Left renal cortex interstitium (tissue), 4 donors: ENCODE results near the gene DUSP5. TPM values are rescaled to one million over a fixed set of nuclear protein-coding genes. Genes with fewer than 3 reads are reported as not detected.
"Not testable (repeated sequence)": the region's sequence is repeated elsewhere in the genome, so short reads cannot be mapped to it uniquely, and the experiment has no call there.

ENCODE experiments used
- DNase-seq, 4 donors: peaks; one replicate each; pipeline ENCODE4 v3.0.0-alpha.2; 2013; ENCODE audit warnings: low read depth in 4 of 4, low spot score in 2 of 4, missing footprints in 1 of 4
- polyA plus RNA-seq, 4 donors: library from polyadenylated mRNA; unstranded; fragments of 120-200 nt; gene quantifications; one replicate each; pipeline ENCODE4 v1.2.1, GENCODE V29; 2013; ENCODE audit not compliant: insufficient read length in 4 of 4

DUSP5 gene, protein sequence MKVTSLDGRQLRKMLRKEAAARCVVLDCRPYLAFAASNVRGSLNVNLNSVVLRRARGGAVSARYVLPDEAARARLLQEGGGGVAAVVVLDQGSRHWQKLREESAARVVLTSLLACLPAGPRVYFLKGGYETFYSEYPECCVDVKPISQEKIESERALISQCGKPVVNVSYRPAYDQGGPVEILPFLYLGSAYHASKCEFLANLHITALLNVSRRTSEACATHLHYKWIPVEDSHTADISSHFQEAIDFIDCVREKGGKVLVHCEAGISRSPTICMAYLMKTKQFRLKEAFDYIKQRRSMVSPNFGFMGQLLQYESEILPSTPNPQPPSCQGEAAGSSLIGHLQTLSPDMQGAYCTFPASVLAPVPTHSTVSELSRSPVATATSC
- polyA plus RNA-seq: 10 to 100 TPM in 2 of 4 donors, 1 to 10 TPM in 2; 9.3 to 13.3 (median 10.6) TPM

DNA sequence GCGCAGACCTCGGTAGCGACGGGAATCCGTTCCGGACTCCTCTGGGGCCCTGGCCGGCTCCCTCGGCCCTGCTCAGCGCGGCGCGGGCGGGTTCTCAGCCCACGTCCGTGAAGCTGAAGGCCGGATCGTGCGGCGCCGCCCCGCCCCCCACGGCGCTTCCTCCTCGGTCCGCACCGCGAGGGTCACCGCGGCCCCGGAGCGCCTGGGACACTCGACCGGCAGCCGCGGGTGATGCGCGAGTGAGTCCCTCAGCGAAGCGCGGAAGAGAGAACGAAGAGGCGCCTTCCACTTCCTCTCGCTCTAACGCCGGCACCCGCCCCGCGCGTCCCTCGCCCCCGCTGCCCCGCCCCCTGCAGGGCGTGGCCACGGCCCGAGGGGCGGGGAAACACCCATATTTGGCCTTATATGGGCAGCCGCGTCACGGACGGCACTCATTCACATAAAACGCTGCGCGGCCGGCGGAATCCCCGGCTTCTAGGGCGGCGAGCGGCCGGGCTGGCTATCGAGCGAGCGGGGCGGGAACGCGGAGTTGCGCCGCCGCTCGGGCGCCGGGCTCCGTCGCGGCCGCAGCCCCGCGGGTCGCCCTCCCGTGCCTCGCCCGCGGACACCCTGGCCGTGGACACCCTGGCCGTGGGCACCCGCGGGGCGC lies at the start of gene DUSP5:
TSS of gene DUSP5 (plus strand) at position 470 of the 649 bp plus-strand sequence. CDS start 215 bp downstream, outside the sequence.
- peak; percentile 80 to 94 (median 91) for DNase-seq

DNA sequence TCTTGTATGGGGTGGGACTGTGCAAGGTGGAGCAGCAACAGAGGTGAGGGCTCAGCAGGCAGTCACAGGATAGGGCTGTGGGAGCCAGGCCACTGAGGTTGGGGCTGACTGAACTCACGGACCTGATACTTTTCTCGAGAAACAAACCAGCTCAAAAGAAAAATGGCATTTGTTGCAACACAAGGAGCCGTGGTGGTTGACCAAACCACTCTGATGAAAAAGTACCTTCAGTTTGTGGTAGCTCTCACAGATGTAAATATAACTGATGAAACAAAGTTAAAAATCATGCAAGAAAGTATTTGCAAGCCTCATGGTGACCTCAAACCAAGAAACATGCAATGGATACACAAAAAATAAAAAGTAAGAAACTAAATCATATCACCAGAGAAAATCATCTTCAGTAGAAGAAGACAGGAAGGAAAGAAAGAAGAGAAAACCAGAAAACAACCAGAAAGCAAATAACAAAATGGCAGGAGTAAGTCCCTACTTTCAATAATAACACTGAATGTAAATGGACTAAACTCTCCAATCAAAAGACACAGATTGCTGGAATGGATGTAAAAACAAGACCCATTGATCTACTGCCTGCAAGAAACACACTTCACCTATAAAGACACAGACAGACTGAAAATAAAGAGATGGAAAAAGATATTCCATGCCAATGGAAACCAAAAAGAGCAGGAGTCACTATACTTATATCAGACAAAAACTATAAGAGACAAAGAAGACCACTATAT lies 48.9 kb upstream of the DUSP5 start:
- DNase-seq: no peak

DNA sequence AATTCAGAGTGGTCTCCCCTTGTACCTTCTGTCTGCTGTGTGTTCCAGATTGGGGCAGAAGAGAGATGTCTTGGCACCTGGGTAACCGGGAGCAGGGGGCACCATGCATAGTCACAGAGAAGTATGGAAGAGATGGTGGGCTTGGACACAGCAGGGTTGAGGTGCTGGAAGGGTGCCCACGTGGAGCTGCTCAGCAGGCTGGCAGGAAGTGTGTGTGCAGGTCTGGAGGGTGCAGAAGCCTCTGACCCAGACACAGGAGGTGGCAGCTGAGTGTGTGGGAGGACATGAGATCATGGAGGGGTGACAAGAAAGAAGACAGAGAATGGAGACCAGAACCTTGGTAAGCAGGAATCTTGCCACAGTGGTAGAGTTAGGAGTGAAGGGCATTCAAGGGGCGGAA lies 42.3 kb upstream of the DUSP5 start:
- DNase-seq: no peak

DNA sequence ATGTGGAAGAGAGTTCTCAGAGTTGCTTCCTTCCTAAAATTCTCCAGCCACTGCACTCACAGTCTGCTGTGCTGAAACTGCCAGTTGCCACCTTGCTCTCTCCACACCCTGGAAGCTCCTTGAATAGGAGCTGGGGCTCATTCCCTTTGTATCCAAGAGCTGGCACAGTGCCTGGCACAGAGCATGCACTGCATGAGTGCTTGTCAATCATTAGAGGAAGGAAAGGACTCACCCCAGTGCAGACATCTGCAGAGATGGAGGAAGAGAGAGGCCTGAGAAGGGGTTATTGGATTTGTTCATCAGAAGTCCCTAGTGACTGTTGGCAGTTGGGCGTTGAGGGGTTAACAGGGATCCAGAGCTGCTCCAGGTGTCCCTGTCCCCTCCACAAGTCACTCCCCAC lies 41.7 kb upstream of the DUSP5 start:
- DNase-seq: no peak

DNA sequence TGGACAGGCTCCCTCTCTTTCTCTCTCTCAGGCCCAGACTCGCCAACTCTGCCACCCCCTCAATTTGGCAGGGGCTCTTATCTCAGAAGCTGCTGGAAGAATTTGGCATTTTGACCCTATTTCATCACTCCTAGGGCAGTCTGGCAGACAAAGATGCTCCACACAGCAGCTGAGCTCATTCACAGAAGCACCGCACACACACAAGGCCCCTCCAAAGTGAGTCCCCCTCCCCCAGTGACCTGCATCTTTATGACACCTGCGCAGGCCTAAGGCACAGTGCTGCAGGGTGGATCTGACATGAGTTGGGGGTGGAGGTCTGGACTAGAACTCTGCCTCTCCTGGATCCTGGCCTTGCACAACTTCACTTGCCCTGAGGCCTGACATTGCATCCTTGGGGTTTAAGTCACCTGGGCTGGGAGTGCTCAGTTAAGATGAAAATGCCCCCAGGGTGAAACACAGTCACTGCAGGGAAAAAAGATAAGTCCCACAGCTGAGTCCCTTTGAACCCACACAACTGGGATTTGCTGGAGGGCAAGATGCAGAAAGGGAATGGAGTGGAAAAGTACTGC lies 41.1 kb upstream of the DUSP5 start:
- DNase-seq: no peak

DNA sequence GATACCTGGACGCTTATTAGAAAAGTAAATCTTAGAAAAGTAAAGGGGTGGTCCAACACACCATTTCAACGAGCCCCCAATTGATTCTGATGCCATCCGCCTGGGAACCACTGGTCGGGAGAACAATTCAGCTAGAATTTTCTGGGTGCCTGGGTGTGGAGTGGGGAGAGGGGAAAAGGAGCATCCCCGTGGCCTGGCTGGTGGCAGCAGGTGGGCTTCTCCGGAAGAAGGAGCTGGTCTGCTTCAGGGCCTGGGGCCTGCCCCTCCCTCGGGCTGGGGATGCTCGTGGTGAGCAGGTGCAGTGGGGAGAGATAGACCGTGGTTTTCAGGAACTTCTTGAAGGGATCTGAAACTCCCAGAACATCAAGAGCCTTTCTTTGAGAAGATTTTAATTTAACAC lies 39.9 kb upstream of the DUSP5 start:
- DNase-seq: no peak

DNA sequence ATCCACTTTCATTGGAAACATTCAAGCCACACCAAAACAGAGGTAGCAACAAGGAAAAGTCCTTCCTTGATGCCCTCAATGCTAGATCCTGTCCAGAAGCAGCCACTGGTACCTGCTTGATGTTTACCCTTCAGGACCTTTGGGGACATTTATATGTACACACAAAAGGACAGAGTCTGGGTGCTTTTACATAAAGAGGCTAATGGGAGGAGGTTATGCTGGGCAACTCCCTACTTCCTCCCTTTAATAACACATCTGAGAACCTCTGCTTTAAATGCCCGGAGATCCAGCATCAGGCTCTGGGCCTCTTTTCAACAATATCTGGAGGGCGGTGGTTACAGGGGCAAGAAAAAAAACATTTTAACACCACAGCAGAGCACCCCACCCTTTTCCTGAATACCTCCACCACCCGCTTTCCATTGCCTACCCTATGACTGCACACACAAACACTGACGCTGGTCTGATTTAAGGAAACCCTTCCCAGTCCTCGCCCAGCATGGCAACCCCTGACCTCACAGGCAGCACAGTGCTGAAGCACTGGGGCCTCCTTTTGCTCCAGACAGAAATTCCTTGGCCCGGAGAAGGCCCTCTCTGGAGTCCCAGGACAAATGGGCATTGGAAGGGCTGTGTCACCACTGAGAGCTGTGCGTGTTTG lies 39.3 kb upstream of the DUSP5 start:
- no peak for DNase-seq

DNA sequence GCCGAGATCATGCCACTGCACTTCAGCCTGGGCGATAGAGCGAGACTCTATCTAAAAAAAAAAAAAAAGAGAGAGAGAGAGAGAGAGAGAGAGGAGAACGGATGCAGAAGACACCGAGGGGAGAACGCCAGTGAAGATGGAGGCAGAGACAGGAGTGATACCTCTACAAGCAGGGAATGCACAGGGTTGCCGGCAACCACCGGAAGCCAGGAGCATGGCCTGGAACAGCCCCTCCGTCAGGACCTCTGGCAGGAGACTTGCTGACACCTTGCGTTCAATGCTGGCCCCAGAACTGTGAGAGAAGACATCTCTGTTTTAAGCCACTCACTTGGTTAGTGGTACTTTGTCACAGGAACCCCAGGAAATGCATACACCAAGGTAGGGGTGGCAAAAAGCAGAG lies 38.1 kb upstream of the DUSP5 start:
- DNase-seq: no peak

DNA sequence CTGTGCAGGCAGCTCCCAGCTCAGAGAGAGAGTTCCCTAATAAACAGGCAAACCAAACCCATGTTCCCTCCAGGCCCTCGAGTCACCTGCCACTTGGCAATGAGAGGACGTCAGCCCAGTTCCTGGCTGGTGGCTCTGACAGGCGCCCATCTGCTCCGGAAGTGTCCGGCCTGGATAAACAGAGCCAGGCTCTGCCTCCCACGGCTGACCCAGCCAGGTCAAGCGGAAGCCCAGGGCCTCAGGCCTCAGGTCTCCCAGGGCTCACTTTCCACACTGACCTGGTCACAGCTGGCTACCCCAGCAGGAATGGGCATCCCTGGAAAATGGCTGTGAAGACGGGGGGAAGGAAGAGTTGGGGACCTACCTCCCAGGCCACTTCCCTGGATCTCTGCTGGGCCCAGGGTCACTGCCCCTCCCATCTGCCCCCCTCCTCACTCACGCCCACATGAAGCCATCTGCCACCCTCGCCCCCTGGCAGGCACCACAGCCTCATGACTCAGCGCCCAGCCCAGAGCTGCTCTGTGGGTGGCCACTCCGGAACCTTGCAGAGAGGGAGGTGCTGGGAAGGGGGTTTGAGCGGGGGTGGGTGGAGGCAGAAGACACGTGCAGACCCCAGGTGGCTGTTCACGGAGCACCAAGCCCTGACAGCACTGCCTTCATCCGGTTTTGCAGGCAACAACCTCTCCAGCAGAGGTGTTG lies 37.4 kb upstream of the DUSP5 start:
- DNase-seq: no peak

DNA sequence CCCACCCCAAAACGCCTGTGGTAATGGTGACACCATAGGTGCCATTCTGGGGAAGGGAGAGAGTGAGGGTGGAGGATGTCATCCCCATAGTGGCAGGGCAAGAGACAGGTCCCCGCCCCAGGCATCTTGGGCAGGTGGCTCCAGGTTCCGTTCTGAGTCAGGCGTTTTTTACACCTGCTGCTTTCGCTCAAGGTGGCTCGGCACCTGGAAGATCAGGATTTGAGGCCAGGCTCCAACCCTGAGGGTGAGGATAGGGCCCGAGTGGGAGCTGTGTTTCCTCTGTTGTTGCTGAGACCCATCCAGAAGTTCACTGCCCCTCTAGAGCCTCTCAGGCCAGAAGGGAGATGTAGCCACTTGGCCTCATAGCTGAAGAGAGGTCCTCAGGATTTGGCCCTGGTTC lies 36.6 kb upstream of the DUSP5 start:
- DNase-seq: no peak

DNA sequence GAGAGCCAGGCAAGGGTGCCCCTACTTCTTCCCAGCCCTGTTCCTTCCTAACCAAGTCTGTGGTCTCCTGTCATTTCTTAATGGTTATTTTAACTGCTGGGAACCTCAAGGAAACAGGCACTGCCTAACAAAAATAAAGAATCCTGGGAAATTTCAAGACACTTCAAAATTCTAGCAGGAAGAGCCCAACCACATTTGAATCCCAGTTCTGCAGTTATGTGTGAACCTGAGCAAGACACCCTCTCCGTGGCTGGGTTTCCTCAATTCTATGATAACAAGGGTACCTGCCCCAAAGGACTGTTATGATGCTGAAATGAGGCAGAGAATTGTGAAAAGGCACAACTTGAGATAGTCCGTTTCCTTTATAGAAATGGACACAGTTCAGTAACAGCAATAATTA lies 36.2 kb upstream of the DUSP5 start:
- DNase-seq: no peak

DNA sequence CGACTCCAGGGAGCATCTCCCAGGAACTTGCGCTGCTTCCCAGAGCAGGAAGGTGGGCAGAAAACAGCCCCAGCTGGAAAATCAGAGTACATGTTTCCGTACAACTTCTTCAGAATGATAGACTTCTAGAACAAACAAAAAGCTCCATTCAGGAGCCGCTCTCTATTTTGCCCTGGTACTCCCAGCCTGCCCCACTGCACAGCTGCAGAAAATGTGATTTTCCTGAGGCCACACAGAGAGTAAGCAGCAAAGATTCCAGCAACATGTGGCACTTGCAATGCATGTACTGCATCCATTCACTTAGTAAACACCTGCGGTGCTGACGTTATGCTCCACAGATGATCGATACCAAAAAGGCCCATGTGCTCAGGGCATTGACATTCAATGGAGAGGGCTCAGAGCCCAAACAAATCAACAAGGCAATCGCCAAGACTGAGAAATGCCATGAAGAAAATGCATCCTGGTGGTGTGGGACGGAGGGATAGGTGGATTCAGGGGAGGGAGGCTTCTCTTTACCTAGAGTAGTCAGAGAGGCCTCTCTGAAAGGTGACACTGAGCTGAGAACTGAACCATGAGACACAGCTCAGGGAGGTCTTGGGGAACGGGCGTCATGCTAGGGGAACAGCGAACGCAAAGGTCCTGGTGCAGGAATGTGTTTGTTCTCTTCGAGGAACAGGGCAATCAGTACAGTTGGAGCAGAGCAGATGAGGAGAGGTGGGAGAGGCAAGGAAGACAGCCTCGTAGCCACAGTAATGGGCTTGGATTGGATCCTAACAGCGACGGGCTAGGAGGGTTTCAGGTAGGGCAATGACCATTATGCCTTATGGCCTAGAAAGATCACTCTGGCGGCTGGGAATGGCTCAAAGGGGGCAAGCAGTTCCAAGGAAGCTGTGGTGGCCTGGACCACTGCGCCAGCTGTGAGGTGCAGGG lies 35.3 kb upstream of the DUSP5 start:
- DNase-seq: no peak

DNA sequence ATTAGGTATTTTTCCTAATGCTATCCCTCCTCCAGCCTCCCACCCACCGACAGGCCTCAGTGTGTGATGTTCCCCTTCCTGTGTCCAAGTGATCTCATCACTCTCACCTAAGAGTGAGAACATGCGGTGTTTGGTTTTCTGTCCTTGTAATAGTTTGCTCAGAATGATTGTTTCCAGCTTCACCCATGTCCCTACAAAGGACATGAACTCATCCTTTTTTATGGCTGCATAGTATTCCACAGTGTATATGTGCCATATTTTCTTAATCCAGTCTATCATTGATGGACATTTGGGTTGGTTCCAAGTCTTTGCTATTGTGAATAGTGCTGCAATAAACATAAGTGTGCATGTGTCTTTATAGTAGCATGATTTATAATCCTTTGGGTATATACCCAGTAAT lies 29.4 kb upstream of the DUSP5 start:
- not testable (repeated sequence) for DNase-seq

DNA sequence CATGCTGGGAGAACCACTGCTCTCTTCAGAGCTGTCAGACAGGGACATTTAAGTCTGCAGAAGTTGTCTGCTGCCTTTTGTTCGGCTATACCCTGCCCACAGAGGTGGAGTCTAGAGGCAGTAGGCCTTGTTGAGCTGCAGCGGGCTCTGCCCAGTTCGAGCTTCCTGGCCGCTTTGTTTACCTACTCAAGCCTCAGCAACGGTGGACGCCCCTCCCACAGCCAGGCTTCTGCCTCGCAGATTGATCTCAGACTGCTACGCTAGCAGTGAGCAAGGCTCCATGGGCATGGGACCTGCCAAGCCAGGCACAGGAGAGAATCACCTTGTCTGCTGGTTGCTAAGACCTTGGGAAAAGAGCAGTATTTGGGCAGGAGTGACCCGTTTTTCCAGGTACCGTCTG lies 27.2 kb upstream of the DUSP5 start:
- DNase-seq: not testable (repeated sequence)

DNA sequence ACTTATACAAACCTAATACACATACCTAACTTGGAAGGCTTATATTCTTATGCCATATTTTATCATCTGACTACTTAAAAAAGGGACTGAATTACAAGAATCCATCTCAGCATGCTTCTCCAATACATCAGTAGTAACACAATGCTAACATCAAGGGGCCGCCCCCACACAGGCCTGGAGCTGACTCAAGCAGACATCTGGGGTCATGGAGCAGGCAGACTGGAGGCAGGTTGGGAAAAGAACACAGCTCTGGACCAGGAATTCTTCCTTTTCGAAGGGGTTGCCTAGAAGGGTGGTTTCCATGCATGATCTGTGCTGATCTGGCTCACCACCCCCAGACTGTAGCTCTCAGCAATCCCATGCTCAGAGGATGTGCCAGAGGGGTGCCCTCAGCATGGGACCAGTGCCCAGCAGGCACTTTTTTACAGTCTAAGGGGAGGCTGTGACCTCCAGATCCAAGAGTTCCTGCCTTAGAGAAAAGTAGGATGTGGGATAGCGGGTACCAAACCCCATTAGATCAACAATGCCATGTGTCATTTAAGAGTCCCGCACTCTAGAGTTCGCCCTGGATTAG lies 26.1 kb upstream of the DUSP5 start:
- DNase-seq: no peak

DNA sequence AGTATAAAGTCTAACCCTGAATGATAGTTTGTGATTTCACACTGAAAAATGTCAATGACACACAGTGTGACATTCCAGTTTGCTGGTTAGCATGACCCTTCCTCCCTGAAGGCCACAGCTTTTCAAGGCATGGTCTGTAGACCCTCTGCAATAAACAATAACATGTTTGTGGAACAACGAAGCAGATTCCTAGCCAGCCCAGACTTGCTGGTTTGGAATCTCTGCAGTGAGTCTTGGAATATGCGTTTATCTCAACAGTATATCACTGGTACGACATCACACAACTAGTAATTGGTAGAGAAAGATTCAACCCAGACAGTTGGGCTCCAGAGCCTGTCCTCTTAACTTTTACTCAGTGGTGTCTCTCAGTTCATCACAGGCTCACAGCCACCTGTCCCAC lies 23.7 kb upstream of the DUSP5 start:
- DNase-seq: no peak

DNA sequence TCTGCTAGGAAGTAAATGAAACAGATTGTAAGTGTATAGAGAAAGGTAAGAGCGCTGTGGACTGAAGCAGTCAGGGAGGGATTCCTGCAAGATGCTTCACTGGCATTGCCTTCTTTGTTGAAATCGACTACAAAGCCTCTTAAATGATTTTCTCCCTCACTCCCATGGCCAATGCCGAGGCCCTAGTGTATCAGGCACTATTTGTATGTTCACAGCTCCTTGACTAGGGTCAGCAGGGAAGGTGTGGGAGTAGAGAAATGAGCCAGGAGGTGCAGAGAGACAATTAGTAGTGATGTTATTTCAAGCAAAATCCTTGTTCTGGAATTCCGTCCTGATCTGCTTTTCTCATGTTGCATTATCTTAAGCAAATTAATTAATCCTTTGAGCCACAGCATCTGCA lies 22.9 kb upstream of the DUSP5 start:
- DNase-seq: no peak

DNA sequence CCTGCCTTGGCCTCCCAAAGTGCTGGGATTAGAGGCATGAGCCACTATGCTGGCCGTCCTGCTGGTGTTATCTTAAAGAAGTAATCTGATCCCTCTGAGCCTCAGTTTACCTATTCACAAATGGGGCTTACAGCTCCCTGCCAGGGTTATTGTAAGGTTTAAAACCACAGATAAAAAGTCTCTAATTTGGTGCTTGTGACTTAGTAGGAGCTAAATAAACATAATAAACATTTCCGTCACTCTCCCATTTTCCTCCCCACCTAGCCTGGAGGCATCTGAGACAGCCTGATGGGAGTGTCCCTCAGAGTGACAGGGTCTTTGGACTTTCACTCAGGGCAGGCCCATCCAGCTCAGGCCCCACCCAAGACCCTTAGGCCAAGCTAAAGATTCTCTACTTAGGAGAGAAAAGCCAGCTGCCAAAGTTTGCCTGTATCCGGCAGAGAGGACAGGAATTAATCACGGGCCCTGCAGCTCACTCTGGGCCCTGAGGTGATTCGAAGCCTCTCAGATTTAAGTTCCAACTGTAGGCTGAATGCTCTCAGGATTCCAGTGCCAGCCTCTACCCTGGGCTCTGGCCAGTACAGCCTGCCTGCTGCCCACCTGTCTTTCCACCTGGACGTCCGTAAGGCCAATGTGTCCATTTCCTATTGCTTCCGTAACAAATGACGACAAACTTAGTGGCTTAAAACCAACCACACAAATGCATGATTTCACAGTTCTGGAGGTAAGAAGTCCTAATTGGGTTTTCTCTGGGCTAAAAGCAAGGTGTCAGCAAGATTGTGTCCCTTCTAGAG lies 21.8 kb upstream of the DUSP5 start:
- DNase-seq: no peak
